Endothelial cell of umbilical vein (primary cell): ENCODE results near the gene DIP2C. TPM values are rescaled to one million over a fixed set of nuclear protein-coding genes. Genes with fewer than 3 reads are reported as not detected.

Experiments
- BruUV-seq: library from RNA; stranded (reverse); fragments of 400-500 nt; replicated peaks from 2 replicates; lab custom pipeline; 2021; lab: Mats Ljungman, UMichigan
- CTCF ChIA-PET: fragments of 300-600, 350-600 bp; sonication (Branson Sonifier 250); formaldehyde crosslinking; loops from one replicate; lab custom pipeline; 2021; ENCODE audit warnings: antibody characterized with exemption, inconsistent platforms; lab: Charles Lee
- POLR2A ChIA-PET: fragments of 300-600, 350-600 bp; sonication (Branson Sonifier 250); formaldehyde crosslinking; loops from one replicate; lab custom pipeline; 2021; ENCODE audit warnings: antibody characterized with exemption, inconsistent platforms; lab: Charles Lee
- DNase-seq: peaks from one replicate; pipeline ENCODE4 v3.0.0-alpha.2; 2011; ENCODE audit warnings: low read depth, low spot score
- FAIRE-seq: peaks from 2 replicates; lab custom pipeline; 2011; peaks lifted over from hg19 to GRCh38; lab: Jason Lieb, UNC
- H2AFZ ChIP-seq: 2 replicates; pipeline ENCODE4 v1.6.0; 2012; ENCODE audit warnings: low read depth, low read length, control low read depth, inconsistent platforms
- H3K27ac ChIP-seq: 2 replicates; pipeline ENCODE4 v1.5.1; 2011; ENCODE audit warnings: low read depth, mild to moderate bottlenecking, control low read depth, low read length, moderate library complexity; ENCODE audit not compliant: insufficient read depth
- H3K27me3 ChIP-seq, 2 experiments: 2 replicates each; pipeline versions ENCODE4 v1.6.0 to v1.6.1; 2011; ENCODE audit warnings: low read length in 2 of 2, mixed read lengths in 1 of 2; ENCODE audit not compliant: control insufficient read depth in 2 of 2, insufficient read depth in 2 of 2
- H3K36me3 ChIP-seq, 2 experiments: 2 replicates in 1 of 2; 3 replicates in 1 of 2; pipeline ENCODE4 v1.5.1; 2011; ENCODE audit warnings: low read length in 2 of 2, mild to moderate bottlenecking in 1 of 2, moderate library complexity in 1 of 2; ENCODE audit not compliant: control insufficient read depth in 2 of 2, insufficient read depth in 2 of 2; ENCODE audit errors: extremely low read depth in 1 of 2
- H3K4me1 ChIP-seq: 3 replicates; pipeline ENCODE4 v1.5.1; 2011; ENCODE audit warnings: mild to moderate bottlenecking, low read length; ENCODE audit not compliant: control insufficient read depth, insufficient read depth; ENCODE audit errors: extremely low read depth
- H3K4me2 ChIP-seq: 2 replicates; pipeline ENCODE4 v1.6.1; 2011; ENCODE audit warnings: low read length, control low read depth, mixed read lengths; ENCODE audit not compliant: insufficient read depth
- H3K4me3 ChIP-seq, 3 experiments: fragments of 200-600 bp in 1 of 3; sonication (generic), shearing (Covaris generic) in 1 of 3; replicated peaks in 1 of 3; 2 replicates each; pipeline ENCODE4 v1.5.1; 2011 to 2016; ENCODE audit warnings: control low read depth in 3 of 3, low read length in 3 of 3, mild to moderate bottlenecking in 2 of 3, inconsistent platforms in 1 of 3, low read depth in 1 of 3, moderate library complexity in 1 of 3; ENCODE audit not compliant: insufficient read depth in 1 of 3
- H3K79me2 ChIP-seq: 2 replicates; pipeline ENCODE4 v1.6.0; 2012; ENCODE audit warnings: low read length, inconsistent platforms; ENCODE audit not compliant: control insufficient read depth, insufficient read depth
- H3K9ac ChIP-seq: replicated peaks from 2 replicates; pipeline ENCODE3; 2011; ENCODE audit warnings: low read length, control low read depth; ENCODE audit not compliant: insufficient read depth; ENCODE audit errors: extremely low read depth
- H3K9me1 ChIP-seq: replicated peaks from 3 replicates; pipeline ENCODE4 v1.6.0; 2011; ENCODE audit warnings: mild to moderate bottlenecking, low read length; ENCODE audit not compliant: control insufficient read depth, insufficient read depth; ENCODE audit errors: extremely low read depth
- H3K9me3 ChIP-seq: replicated peaks from 2 replicates; pipeline ENCODE4 v1.5.1; 2012; ENCODE audit warnings: low read length, inconsistent platforms; ENCODE audit not compliant: control insufficient read depth, insufficient read depth
- H4K20me1 ChIP-seq: replicated peaks from 2 replicates; pipeline ENCODE3; 2011; ENCODE audit warnings: mild to moderate bottlenecking, low read length; ENCODE audit not compliant: control insufficient read depth, insufficient read depth; ENCODE audit errors: extremely low read depth
- EZH2 ChIP-seq: IDR thresholded peaks from 2 replicates; pipeline ENCODE4 v1.6.1; 2012; ENCODE audit warnings: borderline replicate concordance, low read depth, mild to moderate bottlenecking, moderate library complexity, low read length, inconsistent platforms; ENCODE audit not compliant: severe bottlenecking
- FOS ChIP-seq: IDR thresholded peaks from 2 replicates; pipeline ENCODE4 v1.6.1; 2011; ENCODE audit warnings: mild to moderate bottlenecking, low read length, moderate library complexity, borderline replicate concordance; ENCODE audit not compliant: insufficient read depth
- GATA2 ChIP-seq: IDR thresholded peaks from 2 replicates; pipeline ENCODE4 v1.7.0; 2011; ENCODE audit warnings: low read depth, mild to moderate bottlenecking, moderate library complexity, mixed read lengths, low read length; ENCODE audit not compliant: insufficient read length, insufficient read depth
- JUN ChIP-seq: IDR thresholded peaks from 2 replicates; pipeline ENCODE4 v1.6.1; 2011; ENCODE audit warnings: borderline replicate concordance, low read depth; ENCODE audit not compliant: insufficient read length, insufficient read depth
- MYC ChIP-seq: IDR thresholded peaks from one replicate; pipeline ENCODE4 v1.6.1; 2011; ENCODE audit warnings: mild to moderate bottlenecking, low read depth, low read length
- POLR2A ChIP-seq: IDR thresholded peaks from 2 replicates; pipeline ENCODE4 v1.6.1; 2012; ENCODE audit warnings: low read depth, mild to moderate bottlenecking, control low read depth, low read length
- POLR2AphosphoS5 ChIP-seq: IDR thresholded peaks from 2 replicates; pipeline ENCODE4 v1.6.1; 2012; ENCODE audit warnings: low read depth, mild to moderate bottlenecking, control low read depth, low read length, moderate library complexity; ENCODE audit not compliant: insufficient read depth
- dilution Hi-C: fragments of 300-500 bp; cut with MboI; formaldehyde crosslinking; loops from one replicate; pipeline ENCODE4 v1.15.0; 2019; ENCODE audit warnings: low sequenced_read_pairs; ENCODE audit not compliant: extremely low pct_ligation_motif_present
- intact Hi-C: fragments of 100-400 bp; cut with micrococcal nuclease; formaldehyde crosslinking; loops from one replicate; pipeline ENCODE4 v1.10.0; 2022
- polyA plus RNA-seq, 4 experiments: library from polyadenylated mRNA; depleted of rRNA in 3 of 4; stranded (reverse) in 3 of 4; unstranded in 1 of 4; fragments of >200 nt; gene quantifications; 2 replicates each; pipeline versions ENCODE4 v1.2.1 to v1.2.3, GENCODE V29; 2011 to 2012; ENCODE audit warnings: missing spikeins in 1 of 4
- total RNA-seq: library from RNA; stranded (reverse); gene quantifications from 2 replicates; pipeline ENCODE4 v1.2.3, GENCODE V29; 2021
- TF ChIP-seq, protein P1 (sequence below), 2 donors: IDR thresholded peaks; 1 replicate in 1 of 2; 2 replicates in 1 of 2; pipeline ENCODE4 v1.5.1; 2011; ENCODE audit warnings: low read length in 2 of 2, mild to moderate bottlenecking in 2 of 2, moderate library complexity in 2 of 2, control low read depth in 1 of 2, inconsistent platforms in 1 of 2, low read depth in 1 of 2; ENCODE audit not compliant: insufficient read depth in 1 of 2; ENCODE audit errors: extremely low read depth in 1 of 2
- TF ChIP-seq, protein P2 (sequence below): IDR thresholded peaks from 2 replicates; pipeline ENCODE4 v1.6.1; 2011; ENCODE audit not compliant: insufficient read depth, insufficient read length

The DIP2C gene
- total and polyA plus RNA-seq, 2 donors (not counting 3 experiments of a cell fraction or from before 2014, with no cell fraction given), result 3.6 to 10.7 TPM

DNA sequence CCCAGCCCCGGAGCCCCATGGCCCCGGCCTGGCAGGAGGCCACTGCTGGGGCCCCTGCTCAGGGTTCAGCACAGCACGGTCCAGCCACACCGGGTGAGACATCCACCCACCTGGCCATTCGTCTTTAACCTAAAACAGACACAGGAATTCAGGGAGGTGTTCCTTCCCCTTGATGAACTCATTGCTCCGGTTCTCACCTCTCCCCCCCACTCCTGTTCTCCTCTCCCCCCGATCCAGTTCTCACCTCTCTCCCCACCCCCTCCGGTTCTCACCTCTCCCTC lies 129.8 kb downstream of the DIP2C start:
- Histone ChIP-seq H3K27me3 (no peaks in the 10 kb centered on the region), H3K4me2 (no peak overlapping the region), H3K79me2 (no peaks in the 10 kb centered on the region), H3K9ac (no peak overlapping the region), H2AFZ (no peak overlapping the region), H3K27ac (no peak overlapping the region), H3K9me3 (no peaks in the 10 kb centered on the region), H3K4me1 (peaks cover 2% of the 10 kb centered on the region), H3K36me3 (no peaks in the 10 kb centered on the region), H3K9me1 (no peaks in the 10 kb centered on the region), H4K20me1 (peaks cover 2% of the 10 kb centered on the region), H3K4me3 (no peak overlapping the region)
- CTCF ChIA-PET, result interaction anchor here (1.0 kb wide), 1 partner anchor 10 kb away, joined by 3 read pairs; no protein-coding TSS in a partner anchor
- no TSS peak for BruUV-seq
- FAIRE-seq (no peak), DNase-seq (no peak)
- POLR2A ChIA-PET, result no interaction called here
- TF ChIP-seq MYC (no peak), GATA2 (no peak), EZH2 (no peak), POLR2AphosphoS5 (no peak), POLR2A (no peak), JUN (no peak), FOS (no peak)
- TF ChIP-seq, protein P1, sequence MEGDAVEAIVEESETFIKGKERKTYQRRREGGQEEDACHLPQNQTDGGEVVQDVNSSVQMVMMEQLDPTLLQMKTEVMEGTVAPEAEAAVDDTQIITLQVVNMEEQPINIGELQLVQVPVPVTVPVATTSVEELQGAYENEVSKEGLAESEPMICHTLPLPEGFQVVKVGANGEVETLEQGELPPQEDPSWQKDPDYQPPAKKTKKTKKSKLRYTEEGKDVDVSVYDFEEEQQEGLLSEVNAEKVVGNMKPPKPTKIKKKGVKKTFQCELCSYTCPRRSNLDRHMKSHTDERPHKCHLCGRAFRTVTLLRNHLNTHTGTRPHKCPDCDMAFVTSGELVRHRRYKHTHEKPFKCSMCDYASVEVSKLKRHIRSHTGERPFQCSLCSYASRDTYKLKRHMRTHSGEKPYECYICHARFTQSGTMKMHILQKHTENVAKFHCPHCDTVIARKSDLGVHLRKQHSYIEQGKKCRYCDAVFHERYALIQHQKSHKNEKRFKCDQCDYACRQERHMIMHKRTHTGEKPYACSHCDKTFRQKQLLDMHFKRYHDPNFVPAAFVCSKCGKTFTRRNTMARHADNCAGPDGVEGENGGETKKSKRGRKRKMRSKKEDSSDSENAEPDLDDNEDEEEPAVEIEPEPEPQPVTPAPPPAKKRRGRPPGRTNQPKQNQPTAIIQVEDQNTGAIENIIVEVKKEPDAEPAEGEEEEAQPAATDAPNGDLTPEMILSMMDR (IDR thresholded peaks at IDR 0.05; ENCODE audit: extremely low read depth in 1 of 2, insufficient read depth in 1 of 2, low read depth in 1 of 2, low read length in 2 of 2), result no peak
- TF ChIP-seq, protein P2, sequence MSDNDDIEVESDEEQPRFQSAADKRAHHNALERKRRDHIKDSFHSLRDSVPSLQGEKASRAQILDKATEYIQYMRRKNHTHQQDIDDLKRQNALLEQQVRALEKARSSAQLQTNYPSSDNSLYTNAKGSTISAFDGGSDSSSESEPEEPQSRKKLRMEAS, result no peak
- intact Hi-C loops (no loop called here), dilution Hi-C loops (no loop called here)
